HepG2 (cell line): ENCODE results near the gene UBL5. TPM values are rescaled to one million over a fixed set of nuclear protein-coding genes. Genes with fewer than 3 reads are reported as not detected.

ENCODE experiments used
- AFF4 ChIP-seq: sonication (generic); formaldehyde crosslinking; IDR thresholded peaks from 2 replicates; pipeline ENCODE4 v1.4.0; 2020; ENCODE audit warnings: missing genetic modification reagents
- AHR ChIP-seq: IDR thresholded peaks from 2 replicates; pipeline ENCODE4 v1.6.1; 2018; ENCODE audit warnings: missing genetic modification reagents, missing compliant biosample characterization
- ATF2 ChIP-seq: sonication (generic); formaldehyde crosslinking; IDR thresholded peaks from 2 replicates; pipeline ENCODE4 v1.4.0; 2020; ENCODE audit warnings: missing genetic modification reagents
- ATRX ChIP-seq: sonication (generic); formaldehyde crosslinking; IDR thresholded peaks from 2 replicates; pipeline ENCODE4 v1.4.0; 2020; ENCODE audit warnings: missing genetic modification reagents, borderline replicate concordance
- CC2D1A ChIP-seq: sonication (generic); formaldehyde crosslinking; IDR thresholded peaks from 2 replicates; pipeline ENCODE4 v1.8.1; 2023; ENCODE audit warnings: mild to moderate bottlenecking, missing genetic modification reagents
- CEBPZ ChIP-seq: IDR thresholded peaks from 2 replicates; pipeline ENCODE4 v1.6.1; 2012; ENCODE audit warnings: low read length, improper control_type of control experiment
- CREBL2 ChIP-seq: sonication (generic); formaldehyde crosslinking; IDR thresholded peaks from 2 replicates; pipeline ENCODE4 v1.8.1; 2023; ENCODE audit warnings: missing genetic modification reagents, mild to moderate bottlenecking, borderline replicate concordance
- GPN1 ChIP-seq: sonication (generic); formaldehyde crosslinking; IDR thresholded peaks from 2 replicates; pipeline ENCODE4 v1.5.1; 2020; ENCODE audit warnings: missing genetic modification reagents, borderline replicate concordance
- HOXD1 ChIP-seq: sonication (generic); formaldehyde crosslinking; IDR thresholded peaks from 2 replicates; pipeline ENCODE4 v1.5.0; 2020; ENCODE audit warnings: missing genetic modification reagents
- MTF1 ChIP-seq: sonication (generic); formaldehyde crosslinking; IDR thresholded peaks from 2 replicates; pipeline ENCODE4 v1.5.0; 2020; ENCODE audit warnings: missing genetic modification reagents
- NR0B2 ChIP-seq: sonication (generic); formaldehyde crosslinking; IDR thresholded peaks from 2 replicates; pipeline ENCODE4 v1.4.0; 2020; ENCODE audit warnings: mild to moderate bottlenecking, missing genetic modification reagents
- NR1H2 ChIP-seq: sonication (generic); formaldehyde crosslinking; IDR thresholded peaks from 2 replicates; pipeline ENCODE4 v1.8.1; 2022; ENCODE audit warnings: low read depth, missing genetic modification reagents, borderline replicate concordance
- RARG ChIP-seq: sonication (generic); formaldehyde crosslinking; IDR thresholded peaks from 2 replicates; pipeline ENCODE4 v1.4.0; 2020; ENCODE audit warnings: low read depth, mild to moderate bottlenecking, missing genetic modification reagents
- SMAD3 ChIP-seq: sonication (generic); formaldehyde crosslinking; IDR thresholded peaks from 2 replicates; pipeline ENCODE4 v1.4.0; 2020; ENCODE audit warnings: missing genetic modification reagents
- U2AF1 ChIP-seq: fragments of 200-400 bp; formaldehyde crosslinking; optimal IDR thresholded peaks from 2 replicates; pipeline ENCODE3; 2017; ENCODE audit warnings: mild to moderate bottlenecking, low read depth, low read length
- ZBTB7B ChIP-seq: sonication (generic); formaldehyde crosslinking; IDR thresholded peaks from 2 replicates; pipeline ENCODE4 v1.4.0; 2020; ENCODE audit warnings: missing genetic modification reagents
- ZC3H13 ChIP-seq: sonication (generic); formaldehyde crosslinking; IDR thresholded peaks from 2 replicates; pipeline ENCODE4 v1.8.1; 2023; ENCODE audit warnings: mild to moderate bottlenecking, missing genetic modification reagents, moderate library complexity
- ZNF383 ChIP-seq: sonication (generic); formaldehyde crosslinking; IDR thresholded peaks from 2 replicates; pipeline ENCODE4 v1.4.0; 2020; ENCODE audit warnings: missing genetic modification reagents, mild to moderate bottlenecking, borderline replicate concordance
- ZNF589 ChIP-seq: sonication (generic); formaldehyde crosslinking; conservative IDR thresholded peaks from 2 replicates; pipeline ENCODE4 v1.8.0; 2022; ENCODE audit warnings: mild to moderate bottlenecking, moderate library complexity, missing genetic modification reagents
- ZNF615 ChIP-seq: sonication (generic); formaldehyde crosslinking; IDR thresholded peaks from 2 replicates; pipeline ENCODE4 v1.5.0; 2020; ENCODE audit warnings: mild to moderate bottlenecking, missing genetic modification reagents, borderline replicate concordance
- ZNF713 ChIP-seq: sonication (generic); formaldehyde crosslinking; IDR thresholded peaks from 2 replicates; pipeline ENCODE4 v1.4.0; 2020; ENCODE audit warnings: mild to moderate bottlenecking, missing genetic modification reagents
- polyA plus RNA-seq, 8 experiments: library from polyadenylated mRNA; depleted of rRNA in 3 of 8; stranded (reverse) in 7 of 8; unstranded in 1 of 8; fragments of >200 nt; fragmentation: Illumina TruSeq in 4 of 8; extraction: Trizol in 4 of 8; gene quantifications; 2 replicates each; pipeline versions ENCODE4 v1.2.1 to v1.2.3, GENCODE V29; 2011 to 2016; ENCODE audit warnings: low read depth in 4 of 8, missing spikeins in 1 of 8, mixed read lengths in 1 of 8; ENCODE audit not compliant: insufficient read depth in 1 of 8
- total RNA-seq, 5 experiments: library from RNA; depleted of rRNA; stranded (reverse); fragments of >200 nt; fragmentation: Illumina TruSeq; extraction: Trizol; gene quantifications; 2 replicates each; pipeline ENCODE4 v1.2.3, GENCODE V29; 2016; ENCODE audit warnings: low read depth in 1 of 5

Gene UBL5
- total and polyA plus RNA-seq, 2 of the 13 experiments (the other 11 are each of a cell fraction or from before 2014, with no cell fraction given), result 373 to 487 TPM

GRCh38 chr19:9834726-9835506 lies 7.2 kb downstream of the UBL5 start, which contains the start of gene PIN1 (continued):
- no peak for TF ChIP-seq NR0B2 (CRISPR knock-in tag)
- no peak; the same call in 1 of the 2 replicates for TF ChIP-seq CREBL2 (CRISPR knock-in tag)
- no peak for TF ChIP-seq SMAD3 (CRISPR knock-in tag)
- no peak for TF ChIP-seq AFF4
- no peak for TF ChIP-seq ZNF589 (CRISPR knock-in tag)
- no peak for TF ChIP-seq MTF1 (CRISPR knock-in tag)
- no peak for TF ChIP-seq ZNF713 (CRISPR knock-in tag)
- TF ChIP-seq RARG, result no peak
- 0 out of 2 replicates have a peak, but pooled peaks have one; percentile 25 for TF ChIP-seq ATF2 (CRISPR knock-in tag)
- TF ChIP-seq CEBPZ, result no peak
- TF ChIP-seq ATRX (CRISPR knock-in tag), result no peak
- TF ChIP-seq NR1H2 (CRISPR knock-in tag), result no peak
- TF ChIP-seq ZC3H13, result no peak
- TF ChIP-seq ZNF615 (CRISPR knock-in tag), result no peak
- no peak for TF ChIP-seq AHR
- TF ChIP-seq U2AF1, result no peak
- TF ChIP-seq HOXD1 (CRISPR knock-in tag), result no peak
- TF ChIP-seq GPN1 (CRISPR knock-in tag), result no peak
- TF ChIP-seq ZBTB7B (CRISPR knock-in tag), result peak; percentile 66
- TF ChIP-seq ZNF383, result 0 out of 2 replicates have a peak, but pooled peaks have one; percentile 63
- no peak for TF ChIP-seq CC2D1A (CRISPR knock-in tag)
